K562 (cell line): ENCODE data around the gene WDR35. TPM values are rescaled to one million over a fixed set of nuclear protein-coding genes. Genes with fewer than 3 reads are reported as not detected.
A peak's percentile ranks its signal among the peaks of the same experiment; 100 is the strongest.

ENCODE experiments used
- ARID2 ChIP-seq: fragments of 450-650 bp; IDR thresholded peaks from 2 replicates; pipeline ENCODE4 v1.6.1; 2017; ENCODE audit warnings: antibody characterized with exemption, mild to moderate bottlenecking
- BMI1 ChIP-seq: fragments of 150-350 bp; IDR thresholded peaks from 2 replicates; pipeline ENCODE4 v1.6.1; 2014; ENCODE audit warnings: low read length
- CBX5 ChIP-seq: IDR thresholded peaks from 2 replicates; pipeline ENCODE4 v1.6.1; 2014; ENCODE audit warnings: low read depth, borderline replicate concordance
- CTBP1 ChIP-seq: fragments of 450-650 bp; IDR thresholded peaks from 2 replicates; pipeline ENCODE4 v1.6.1; 2016; ENCODE audit warnings: borderline replicate concordance
- DNMT1 ChIP-seq: fragments of 450-650 bp; IDR thresholded peaks from 2 replicates; pipeline ENCODE4 v1.6.1; 2016; ENCODE audit warnings: antibody characterized with exemption, mild to moderate bottlenecking
- ELF1 ChIP-seq: fragments of 200-800 bp; sonication (Bioruptor generic); IDR thresholded peaks from 2 replicates; pipeline ENCODE4 v1.6.1; 2016; ENCODE audit warnings: missing genetic modification characterization, missing compliant biosample characterization
- EP300 ChIP-seq: IDR thresholded peaks from 2 replicates; pipeline ENCODE4 v1.6.1; 2012; ENCODE audit warnings: low read length, improper control_type of control experiment
- ETV6 ChIP-seq, 3 experiments: fragments of 150-350 bp in 1 of 3; sonication (generic) in 1 of 3; formaldehyde crosslinking in 1 of 3; IDR thresholded peaks; 2 replicates each; pipeline versions ENCODE4 v1.6.1 to v1.8.0; 2014 to 2022; ENCODE audit warnings: borderline replicate concordance in 2 of 3, low read depth in 2 of 3, antibody characterized with exemption in 1 of 3, low read length in 1 of 3, mild to moderate bottlenecking in 1 of 3, missing genetic modification reagents in 1 of 3
- FOXJ2 ChIP-seq: fragments of 200-800 bp; sonication (Bioruptor generic); IDR thresholded peaks from 2 replicates; pipeline ENCODE4 v1.6.1; 2016; ENCODE audit warnings: missing genetic modification characterization, missing compliant biosample characterization
- GTF2E2 ChIP-seq: fragments of 200-800 bp; sonication (Bioruptor generic); IDR thresholded peaks from 2 replicates; pipeline ENCODE4 v1.6.1; 2016; ENCODE audit warnings: missing genetic modification characterization, missing compliant biosample characterization
- IRF2 ChIP-seq: sonication (generic); formaldehyde crosslinking; IDR thresholded peaks from 2 replicates; pipeline ENCODE4 v1.8.1; 2022; ENCODE audit warnings: mild to moderate bottlenecking, missing genetic modification reagents
- JUND ChIP-seq, 2 experiments: IDR thresholded peaks; 2 replicates in 1 of 2; 3 replicates in 1 of 2; pipeline ENCODE4 v1.6.1; 2011; ENCODE audit warnings: borderline replicate concordance in 2 of 2, low read depth in 2 of 2, low read length in 2 of 2, improper control_type of control experiment in 1 of 2, missing biosample characterization in 1 of 2, missing genetic modification characterization in 1 of 2, missing genetic modification reagents in 1 of 2
- MAFK ChIP-seq: IDR thresholded peaks from 2 replicates; pipeline ENCODE4 v1.6.1; 2011; ENCODE audit warnings: low read length, improper control_type of control experiment
- POLR2G ChIP-seq: fragments of 200-400 bp; formaldehyde crosslinking; IDR thresholded peaks from 2 replicates; pipeline ENCODE4 v1.6.1; 2017; ENCODE audit warnings: low read depth, mild to moderate bottlenecking, antibody characterized with exemption, low read length, moderate library complexity
- PRPF4 ChIP-seq: fragments of 200-400 bp; formaldehyde crosslinking; IDR thresholded peaks from one replicate; pipeline ENCODE4 v1.6.1; 2017; ENCODE audit warnings: low read length, low read depth, mild to moderate bottlenecking; ENCODE audit not compliant: insufficient read depth, poor library complexity, severe bottlenecking
- SNIP1 ChIP-seq: fragments of 450-650 bp; IDR thresholded peaks from 2 replicates; pipeline ENCODE4 v1.7.1; 2017; ENCODE audit warnings: low read depth, mild to moderate bottlenecking
- SRSF9 ChIP-seq: fragments of 200-400 bp; formaldehyde crosslinking; IDR thresholded peaks from 2 replicates; pipeline ENCODE4 v1.6.1; 2017; ENCODE audit warnings: low read depth, low read length, borderline replicate concordance
- ZBTB43 ChIP-seq: sonication (generic); formaldehyde crosslinking; IDR thresholded peaks from 2 replicates; pipeline ENCODE4 v1.8.0; 2023; ENCODE audit warnings: mild to moderate bottlenecking, missing genetic modification reagents
- ZBTB7A ChIP-seq: IDR thresholded peaks from 2 replicates; pipeline ENCODE4 v1.6.1; 2011; ENCODE audit warnings: low read depth, mild to moderate bottlenecking, low read length, moderate library complexity, borderline replicate concordance; ENCODE audit not compliant: control insufficient read depth
- ZNF121 ChIP-seq: sonication (generic); formaldehyde crosslinking; conservative IDR thresholded peaks from 2 replicates; pipeline ENCODE4 v1.8.0; 2022; ENCODE audit warnings: missing genetic modification reagents
- ZNF184 ChIP-seq: sonication (generic); formaldehyde crosslinking; IDR thresholded peaks from 2 replicates; pipeline ENCODE4 v1.5.0; 2020; ENCODE audit warnings: missing genetic modification reagents
- polyA plus RNA-seq, 8 experiments: library from polyadenylated mRNA; depleted of rRNA in 4 of 8; stranded (reverse) in 5 of 8; unstranded in 3 of 8; fragments of >200 nt; fragmentation: Nextera tagmentation in 2 of 8; fragmentation: Illumina TruSeq in 1 of 8; extraction: Ambion mirVana in 2 of 8; extraction: Trizol in 1 of 8; gene quantifications; 2 replicates each; pipeline versions ENCODE4 v1.2.1 to v1.2.3, GENCODE V29; 2011 to 2014; ENCODE audit warnings: inconsistent platforms in 1 of 8, missing spikeins in 1 of 8
- total RNA-seq, 7 experiments: library from RNA; depleted of rRNA in 6 of 7; stranded (reverse); fragments of >200 nt in 6 of 7; fragmentation: Illumina TruSeq in 2 of 7; extraction: Trizol in 2 of 7; gene quantifications; 2 replicates each; pipeline versions ENCODE4 v1.2.1 to v1.2.3, GENCODE V29; 2011 to 2021; ENCODE audit warnings: low replicate concordance in 1 of 7
- TF ChIP-seq, protein P1 (sequence below): sonication (generic); formaldehyde crosslinking; IDR thresholded peaks from 2 replicates; pipeline ENCODE4 v1.8.1; 2023; ENCODE audit warnings: missing genetic modification reagents, mild to moderate bottlenecking, borderline replicate concordance

The WDR35 gene
- total and polyA plus RNA-seq, 9 of the 15 experiments (the other 6 are each of a cell fraction or from before 2014, with no cell fraction given): 3.3 to 13.1 (median 8.0) TPM

DNA sequence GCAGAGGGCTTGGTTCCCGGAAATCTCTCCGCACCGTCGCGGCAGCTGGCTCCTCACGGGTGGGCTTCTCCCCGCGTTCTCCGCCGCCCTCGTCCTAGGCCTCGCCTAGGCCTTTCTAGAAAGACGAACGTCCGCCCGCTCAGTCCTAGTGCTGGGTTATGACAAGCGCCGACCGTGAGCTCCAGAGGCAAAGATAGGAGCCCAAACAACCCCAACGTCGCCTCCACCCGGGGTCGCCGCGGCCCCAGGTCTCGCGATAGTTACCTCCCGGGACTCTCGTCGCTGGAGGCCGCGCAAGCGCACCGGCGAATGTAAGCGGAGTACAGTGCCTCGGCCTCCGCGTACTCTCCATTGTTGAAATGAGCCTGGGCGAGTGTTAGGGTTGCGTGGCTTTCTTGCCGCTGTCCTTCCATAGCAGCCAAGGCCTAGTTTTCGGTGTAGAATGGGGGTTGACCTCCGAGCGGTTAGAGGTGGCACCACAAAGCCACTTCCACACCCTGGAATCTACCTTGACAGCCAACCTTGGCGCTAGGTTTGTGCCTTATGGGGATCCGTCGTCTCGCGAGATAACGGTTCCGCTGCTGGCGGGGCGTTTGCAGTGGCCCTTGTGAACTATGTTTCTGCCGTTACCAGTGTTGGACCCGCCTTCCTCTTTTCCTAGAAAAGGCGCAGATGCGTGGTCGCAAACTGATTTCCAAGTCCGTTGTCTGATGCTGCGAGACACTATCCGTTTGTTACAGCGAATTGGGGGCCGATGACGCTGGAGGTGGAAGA, 88.3 kb downstream of the WDR35 start, which contains the start of gene TTC32 (continued):
- TF ChIP-seq, protein P1, sequence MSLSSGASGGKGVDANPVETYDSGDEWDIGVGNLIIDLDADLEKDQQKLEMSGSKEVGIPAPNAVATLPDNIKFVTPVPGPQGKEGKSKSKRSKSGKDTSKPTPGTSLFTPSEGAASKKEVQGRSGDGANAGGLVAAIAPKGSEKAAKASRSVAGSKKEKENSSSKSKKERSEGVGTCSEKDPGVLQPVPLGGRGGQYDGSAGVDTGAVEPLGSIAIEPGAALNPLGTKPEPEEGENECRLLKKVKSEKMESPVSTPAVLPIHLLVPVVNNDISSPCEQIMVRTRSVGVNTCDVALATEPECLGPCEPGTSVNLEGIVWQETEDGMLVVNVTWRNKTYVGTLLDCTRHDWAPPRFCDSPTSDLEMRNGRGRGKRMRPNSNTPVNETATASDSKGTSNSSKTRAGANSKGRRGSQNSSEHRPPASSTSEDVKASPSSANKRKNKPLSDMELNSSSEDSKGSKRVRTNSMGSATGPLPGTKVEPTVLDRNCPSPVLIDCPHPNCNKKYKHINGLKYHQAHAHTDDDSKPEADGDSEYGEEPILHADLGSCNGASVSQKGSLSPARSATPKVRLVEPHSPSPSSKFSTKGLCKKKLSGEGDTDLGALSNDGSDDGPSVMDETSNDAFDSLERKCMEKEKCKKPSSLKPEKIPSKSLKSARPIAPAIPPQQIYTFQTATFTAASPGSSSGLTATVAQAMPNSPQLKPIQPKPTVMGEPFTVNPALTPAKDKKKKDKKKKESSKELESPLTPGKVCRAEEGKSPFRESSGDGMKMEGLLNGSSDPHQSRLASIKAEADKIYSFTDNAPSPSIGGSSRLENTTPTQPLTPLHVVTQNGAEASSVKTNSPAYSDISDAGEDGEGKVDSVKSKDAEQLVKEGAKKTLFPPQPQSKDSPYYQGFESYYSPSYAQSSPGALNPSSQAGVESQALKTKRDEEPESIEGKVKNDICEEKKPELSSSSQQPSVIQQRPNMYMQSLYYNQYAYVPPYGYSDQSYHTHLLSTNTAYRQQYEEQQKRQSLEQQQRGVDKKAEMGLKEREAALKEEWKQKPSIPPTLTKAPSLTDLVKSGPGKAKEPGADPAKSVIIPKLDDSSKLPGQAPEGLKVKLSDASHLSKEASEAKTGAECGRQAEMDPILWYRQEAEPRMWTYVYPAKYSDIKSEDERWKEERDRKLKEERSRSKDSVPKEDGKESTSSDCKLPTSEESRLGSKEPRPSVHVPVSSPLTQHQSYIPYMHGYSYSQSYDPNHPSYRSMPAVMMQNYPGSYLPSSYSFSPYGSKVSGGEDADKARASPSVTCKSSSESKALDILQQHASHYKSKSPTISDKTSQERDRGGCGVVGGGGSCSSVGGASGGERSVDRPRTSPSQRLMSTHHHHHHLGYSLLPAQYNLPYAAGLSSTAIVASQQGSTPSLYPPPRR (CRISPR knock-in tag): peak; percentile 63; the same call in 1 of the 2 replicates
- TF ChIP-seq IRF2 (no peak), ZNF184 (CRISPR knock-in tag) (no peak), ZBTB7A (peak; percentile 57), BMI1 (no peak), PRPF4 (peak; percentile 38), ARID2 (0 out of 2 replicates have a peak, but pooled peaks have one; percentile 10), SRSF9 (no peak), DNMT1 (no peak), JUND (IDR thresholded peaks at IDR 0.05; ENCODE audit: borderline replicate concordance, low read depth, low read length) (peak; percentile 39; the same call in 1 of the 2 replicates), JUND (tag; IDR thresholded peaks at IDR 0.05; ENCODE audit: borderline replicate concordance, low read depth, low read length) (peak; percentile 42; the same call in 2 of the 3 replicates), ETV6 (IDR thresholded peaks at IDR 0.05; ENCODE audit: borderline replicate concordance in 1 of 2, low read depth in 2 of 2, low read length in 1 of 2) (peak in 1 of 2 experiments; percentile 50; a peak in 1 of 4 replicates), ETV6 (CRISPR knock-in tag; IDR thresholded peaks at IDR 0.05; ENCODE audit: borderline replicate concordance) (no peak), ZBTB43 (CRISPR knock-in tag) (no peak), ZNF121 (CRISPR knock-in tag) (no peak), SNIP1 (no peak), CTBP1 (peak; percentile 53), ELF1 (tag) (0 out of 2 replicates have a peak, but pooled peaks have one; percentile 29), POLR2G (peak; percentile 96), GTF2E2 (tag) (peak; percentile 97), CBX5 (peak; percentile 47; the same call in 1 of the 2 replicates), EP300 (peak; percentile 91), MAFK (no peak; the same call in 1 of the 2 replicates), FOXJ2 (no peak; the same call in 1 of the 2 replicates)
